HCT116 (cell line): ENCODE data around the gene BBS9. TPM values are rescaled to one million over a fixed set of nuclear protein-coding genes. Genes with fewer than 3 reads are reported as not detected.

Experiments used
- ATAC-seq: fragments of 200-7000 bp; cut with Tn5 transposase; 2 replicates; pipeline ENCODE4 v1.9.1; 2020; ENCODE audit warnings: mild to moderate bottlenecking, moderate library complexity
- BruUV-seq: library from RNA; stranded (reverse); fragments of 400-500 nt; replicated peaks from 2 replicates; lab custom pipeline; 2021; lab: Mats Ljungman, UMichigan
- CTCF ChIA-PET: fragments of 300-600 bp; sonication (Branson Sonifier 250); formaldehyde crosslinking; loops from one replicate; lab custom pipeline; 2021; ENCODE audit warnings: antibody characterized with exemption; lab: Charles Lee
- POLR2A ChIA-PET: fragments of 300-600, 350-600 bp; sonication (Branson Sonifier 250); formaldehyde crosslinking; loops from one replicate; lab custom pipeline; 2021; ENCODE audit warnings: antibody characterized with exemption; lab: Charles Lee
- RAD21 ChIA-PET, 2 experiments: fragments of 300-600 bp; sonication (Branson Sonifier 250); formaldehyde crosslinking; loops; one replicate each; lab custom pipeline; 2023; ENCODE audit warnings: low total read pairs in 2 of 2; ENCODE audit not compliant: uncharacterized antibody in 2 of 2, unreplicated experiment in 2 of 2, low non-redundant PET in 1 of 2; lab: Charles Lee
- DNase-seq: peaks from one replicate; pipeline ENCODE4 v3.0.0-alpha.2; 2010; ENCODE audit warnings: low read depth, low spot score
- H2AFZ ChIP-seq: fragments of 200-600 bp; shearing (Covaris generic), sonication (generic); 2 replicates; pipeline ENCODE4 v1.6.1; 2017; ENCODE audit warnings: low read depth, mixed run types, mixed read lengths, antibody characterized with exemption, low read length; ENCODE audit not compliant: poor library complexity, severe bottlenecking
- H3K27ac ChIP-seq: 2 replicates; pipeline ENCODE4 v1.5.1; 2012; ENCODE audit warnings: low read depth, low read length
- H3K27me3 ChIP-seq: fragments of 200-600 bp; sonication (generic); 2 replicates; pipeline ENCODE4 v1.6.1; 2016; ENCODE audit warnings: mixed run types, low read length, mixed read lengths; ENCODE audit not compliant: insufficient read depth
- H3K36me3 ChIP-seq, 2 experiments: fragments of 200-500 bp in 1 of 2; fragments of 200-600 bp in 1 of 2; sonication (Bioruptor generic) in 1 of 2; sonication (generic) in 1 of 2; 2 replicates each; pipeline versions ENCODE4 v1.5.1 to v1.6.1; 2014 to 2016; ENCODE audit warnings: low read length in 2 of 2, inconsistent platforms in 1 of 2, mixed read lengths in 1 of 2, mixed run types in 1 of 2; ENCODE audit not compliant: insufficient read depth in 2 of 2, control insufficient read depth in 1 of 2
- H3K4me1 ChIP-seq, 2 experiments: fragments of 200-600 bp in 1 of 2; sonication (generic) in 1 of 2; 2 replicates each; pipeline versions ENCODE4 v1.5.1 to v1.6.1; 2012 to 2017; ENCODE audit warnings: low read length in 2 of 2, inconsistent platforms in 1 of 2, mild to moderate bottlenecking in 1 of 2, mixed read lengths in 1 of 2, mixed run types in 1 of 2, moderate library complexity in 1 of 2; ENCODE audit not compliant: insufficient read depth in 2 of 2, control insufficient read depth in 1 of 2
- H3K4me2 ChIP-seq: fragments of 200-600 bp; sonication (generic); 2 replicates; pipeline ENCODE4 v1.6.1; 2017; ENCODE audit warnings: mixed run types, low read length, mixed read lengths
- H3K4me3 ChIP-seq, 2 experiments: fragments of 200-600 bp in 1 of 2; sonication (generic) in 1 of 2; replicated peaks in 1 of 2; 2 replicates each; pipeline ENCODE4 v1.5.1; 2011 to 2016; ENCODE audit warnings: low read length in 2 of 2, control low read depth in 1 of 2, low read depth in 1 of 2, mild to moderate bottlenecking in 1 of 2, mixed read lengths in 1 of 2, mixed run types in 1 of 2
- H3K79me2 ChIP-seq: fragments of 200-600 bp; sonication (generic); 2 replicates; pipeline ENCODE4 v1.6.1; 2017; ENCODE audit warnings: mild to moderate bottlenecking, mixed run types, low read length, moderate library complexity, mixed read lengths; ENCODE audit not compliant: insufficient read depth
- H3K9ac ChIP-seq: fragments of 200-600 bp; sonication (generic); 2 replicates; pipeline ENCODE4 v1.6.1; 2016; ENCODE audit warnings: low read length, mixed read lengths
- H3K9me2 ChIP-seq: fragments of 200-600 bp; sonication (generic), shearing (Covaris generic); 2 replicates; pipeline ENCODE4 v1.6.1; 2017; ENCODE audit warnings: mixed run types, mild to moderate bottlenecking, moderate library complexity; ENCODE audit not compliant: insufficient read depth
- H3K9me3 ChIP-seq, 2 experiments: fragments of 200-500 bp in 1 of 2; fragments of 200-600 bp in 1 of 2; sonication (Bioruptor generic) in 1 of 2; sonication (generic) in 1 of 2; 2 replicates each; pipeline ENCODE4 v1.6.1; 2014 to 2017; ENCODE audit warnings: low read length in 2 of 2, mixed read lengths in 2 of 2, inconsistent platforms in 1 of 2, low read depth in 1 of 2, mild to moderate bottlenecking in 1 of 2, mixed run types in 1 of 2, moderate library complexity in 1 of 2; ENCODE audit not compliant: control insufficient read depth in 1 of 2, insufficient read depth in 1 of 2
- H4K20me1 ChIP-seq: fragments of 200-600 bp; sonication (generic), shearing (Covaris generic); 2 replicates; pipeline ENCODE4 v1.6.1; 2017; ENCODE audit warnings: mixed run types, mild to moderate bottlenecking, moderate library complexity; ENCODE audit not compliant: insufficient read depth
- CTCF ChIP-seq, 3 experiments: fragments of 200-600 bp in 1 of 3; sonication (generic) in 1 of 3; IDR thresholded peaks in 2 of 3; conservative IDR thresholded peaks in 1 of 3; 2 replicates each; pipeline ENCODE4 v1.5.1; 2012 to 2017; ENCODE audit warnings: low read depth in 2 of 3, low read length in 2 of 3, antibody characterized with exemption in 1 of 3, borderline replicate concordance in 1 of 3, control low read depth in 1 of 3, mild to moderate bottlenecking in 1 of 3, mixed read lengths in 1 of 3, mixed run types in 1 of 3, moderate library complexity in 1 of 3; ENCODE audit not compliant: insufficient read depth in 1 of 3
- EGR1 ChIP-seq: IDR thresholded peaks from 2 replicates; pipeline ENCODE4 v1.6.1; 2012; ENCODE audit warnings: low read depth
- ELF1 ChIP-seq: IDR thresholded peaks from 2 replicates; pipeline ENCODE4 v1.6.1; 2012; ENCODE audit warnings: low read depth, borderline replicate concordance
- EZH2 ChIP-seq: fragments of 200-600 bp; sonication (generic); IDR thresholded peaks from 2 replicates; pipeline ENCODE4 v1.6.1; 2017; ENCODE audit warnings: antibody characterized with exemption, mixed run types
- POLR2A ChIP-seq: IDR thresholded peaks from 2 replicates; pipeline ENCODE4 v1.7.0; 2011; ENCODE audit warnings: borderline replicate concordance; ENCODE audit not compliant: insufficient read depth, insufficient read length; ENCODE audit errors: extremely low read depth
- POLR2AphosphoS5 ChIP-seq: IDR thresholded peaks from 2 replicates; pipeline ENCODE4 v1.6.1; 2011; ENCODE audit warnings: mild to moderate bottlenecking, low read depth, low read length, moderate library complexity
- SIN3A ChIP-seq: IDR thresholded peaks from 2 replicates; pipeline ENCODE4 v1.6.1; 2012; ENCODE audit warnings: low read depth
- SP1 ChIP-seq: IDR thresholded peaks from 2 replicates; pipeline ENCODE4 v1.6.1; 2012; ENCODE audit warnings: low read depth
- ZBTB33 ChIP-seq: IDR thresholded peaks from 2 replicates; pipeline ENCODE4 v1.6.1; 2011; ENCODE audit warnings: mild to moderate bottlenecking, low read length, moderate library complexity; ENCODE audit not compliant: insufficient replicate concordance; ENCODE audit errors: extremely low read depth
- ZFX ChIP-seq: fragments of 450-650 bp; IDR thresholded peaks from 2 replicates; pipeline ENCODE4 v1.6.1; 2017
- intact Hi-C: fragments of 100-400 bp; cut with micrococcal nuclease; formaldehyde crosslinking; loops from 2 replicates; pipeline ENCODE4 v1.10.0; 2022
- total RNA-seq: library from RNA; stranded (reverse); gene quantifications from one replicate; pipeline ENCODE4 v1.2.1, GENCODE V29; 2021; ENCODE audit not compliant: unreplicated experiment

Gene BBS9
- total RNA-seq, 1 experiment from 2014 or later = 7.1 TPM

GRCh38 chr7:33597181-33597580, 467.8 kb downstream of the BBS9 start:
- no peak for TF ChIP-seq CTCF (IDR thresholded peaks at IDR 0.05 in 2 of 3, conservative IDR thresholded peaks at IDR 0.05 in 1 of 3; ENCODE audit: borderline replicate concordance in 1 of 3, insufficient read depth in 1 of 3, low read depth in 2 of 3, low read length in 2 of 3)
- no peak for TF ChIP-seq ZFX
- no peak for TF ChIP-seq EZH2
- TF ChIP-seq POLR2AphosphoS5 = no peak
- TF ChIP-seq ELF1 = no peak
- TF ChIP-seq POLR2A = no peak
- no peak for TF ChIP-seq SP1
- TF ChIP-seq EGR1 = no peak
- no peak for TF ChIP-seq SIN3A
- TF ChIP-seq ZBTB33 = no peak
- Histone ChIP-seq H3K27me3 (no peaks in the 10 kb centered on the region), H3K4me2 (no peak overlapping the region), H3K9ac (no peak overlapping the region), H4K20me1 (no peaks in the 10 kb centered on the region), H3K9me2 (no peaks in the 10 kb centered on the region), H3K36me3 (no peaks in the 10 kb centered on the region), H3K4me3 (no peak overlapping the region), H3K4me1 (no peaks in the 10 kb centered on the region), H3K27ac (no peak overlapping the region), H2AFZ (no peak overlapping the region), H3K9me3 (no peaks in the 10 kb centered on the region), H3K79me2 (no peaks in the 10 kb centered on the region)
- ATAC-seq (no peak), DNase-seq (no peak)
- intact Hi-C loops = no loop called here
- BruUV-seq = no TSS peak
- CTCF ChIA-PET = no interaction called here
- POLR2A ChIA-PET = no interaction called here
- RAD21 ChIA-PET = no interaction called here
